Mesenchymal stem cell (in vitro differentiated cells and primary cell): ENCODE data around the gene NACC1. TPM values are rescaled to one million over a fixed set of nuclear protein-coding genes. Genes with fewer than 3 reads are reported as not detected.

Experiments used
- DNase-seq: peaks from one replicate; pipeline ENCODE4 v3.0.0-alpha.2; 2013
- H2AFZ ChIP-seq: one replicate; pipeline ENCODE4 v1.6.1; 2013; ENCODE audit warnings: low read depth, mild to moderate bottlenecking, control low read depth, inconsistent platforms, low read length, moderate library complexity
- H2AK5ac ChIP-seq: 2 replicates; pipeline ENCODE4 v1.6.1; 2013; ENCODE audit warnings: low read length, moderate library complexity, mild to moderate bottlenecking, inconsistent platforms; ENCODE audit not compliant: severe bottlenecking
- H2BK120ac ChIP-seq: one replicate; pipeline ENCODE4 v1.6.1; 2013; ENCODE audit warnings: low read depth, mild to moderate bottlenecking, inconsistent platforms, low read length, moderate library complexity
- H2BK12ac ChIP-seq, 2 experiments: one replicate each; pipeline ENCODE4 v1.6.1; 2013; ENCODE audit warnings: inconsistent platforms in 2 of 2, low read length in 2 of 2, mild to moderate bottlenecking in 2 of 2, moderate library complexity in 2 of 2, control low read depth in 1 of 2
- H2BK15ac ChIP-seq: one replicate; pipeline ENCODE4 v1.6.1; 2013; ENCODE audit warnings: mild to moderate bottlenecking, low read depth, inconsistent platforms; ENCODE audit not compliant: poor library complexity, severe bottlenecking
- H2BK5ac ChIP-seq: 2 replicates; pipeline ENCODE4 v1.6.1; 2013; ENCODE audit warnings: low read depth, mild to moderate bottlenecking, low read length, control low read depth, inconsistent platforms; ENCODE audit not compliant: poor library complexity, severe bottlenecking
- H3K14ac ChIP-seq, 2 experiments: one replicate each; pipeline ENCODE4 v1.6.1; 2013; ENCODE audit warnings: inconsistent platforms in 2 of 2, low read length in 2 of 2, control low read depth in 1 of 2, mild to moderate bottlenecking in 1 of 2, moderate library complexity in 1 of 2
- H3K18ac ChIP-seq, 2 experiments: one replicate each; pipeline ENCODE4 v1.6.1; 2013; ENCODE audit warnings: inconsistent platforms in 2 of 2, low read length in 2 of 2, control low read depth in 1 of 2, low read depth in 1 of 2, mild to moderate bottlenecking in 1 of 2
- H3K23ac ChIP-seq, 2 experiments: one replicate each; pipeline ENCODE4 v1.6.1; 2013; ENCODE audit warnings: inconsistent platforms in 2 of 2, low read length in 2 of 2, mild to moderate bottlenecking in 2 of 2, moderate library complexity in 2 of 2, control low read depth in 1 of 2
- H3K27ac ChIP-seq: 2 replicates; pipeline ENCODE4 v1.5.1; 2013; ENCODE audit warnings: mild to moderate bottlenecking, moderate library complexity, low read length, control low read depth, inconsistent platforms; ENCODE audit not compliant: poor library complexity, severe bottlenecking
- H3K27me3 ChIP-seq, 2 experiments: 2 replicates each; pipeline versions ENCODE4 v1.6.1 to v1.7.0; 2013; ENCODE audit warnings: low read length in 2 of 2, mild to moderate bottlenecking in 2 of 2, moderate library complexity in 2 of 2, control low read depth in 1 of 2, inconsistent platforms in 1 of 2; ENCODE audit not compliant: control insufficient read depth in 1 of 2, insufficient read depth in 1 of 2
- H3K36me3 ChIP-seq, 2 experiments: 2 replicates each; pipeline versions ENCODE4 v1.6.1 to v1.7.0; 2013; ENCODE audit warnings: low read length in 2 of 2, control low read depth in 1 of 2, inconsistent platforms in 1 of 2, low read depth in 1 of 2, mild to moderate bottlenecking in 1 of 2; ENCODE audit not compliant: insufficient read depth in 2 of 2, control insufficient read depth in 1 of 2
- H3K4ac ChIP-seq, 2 experiments: one replicate each; pipeline ENCODE4 v1.6.1; 2013; ENCODE audit warnings: inconsistent platforms in 2 of 2, low read length in 2 of 2, mild to moderate bottlenecking in 2 of 2, moderate library complexity in 2 of 2, control low read depth in 1 of 2, low read depth in 1 of 2
- H3K4me1 ChIP-seq: 2 replicates; pipeline ENCODE4 v1.6.1; 2013; ENCODE audit warnings: low read depth, low read length, control low read depth; ENCODE audit not compliant: control insufficient read depth, insufficient read depth
- H3K4me2 ChIP-seq: 2 replicates; pipeline ENCODE4 v1.6.1; 2013; ENCODE audit warnings: low read length, mild to moderate bottlenecking, inconsistent platforms; ENCODE audit not compliant: poor library complexity, severe bottlenecking
- H3K4me3 ChIP-seq, 2 experiments: 2 replicates each; pipeline versions ENCODE4 v1.5.1 to v1.7.0; 2013; ENCODE audit warnings: low read length in 2 of 2, mild to moderate bottlenecking in 2 of 2, control low read depth in 1 of 2, low read depth in 1 of 2; ENCODE audit not compliant: insufficient read depth in 1 of 2
- H3K79me1 ChIP-seq: replicated peaks from 2 replicates; pipeline ENCODE4 v1.6.1; 2013; ENCODE audit warnings: mild to moderate bottlenecking, control low read depth, low read length, inconsistent platforms; ENCODE audit not compliant: poor library complexity, severe bottlenecking
- H3K9ac ChIP-seq: 2 replicates; pipeline ENCODE4 v1.7.0; 2013; ENCODE audit warnings: mild to moderate bottlenecking, low read length, moderate library complexity
- H3K9me3 ChIP-seq: 2 replicates; pipeline ENCODE4 v1.7.0; 2013; ENCODE audit warnings: mild to moderate bottlenecking, low read length; ENCODE audit not compliant: control insufficient read depth
- H4K8ac ChIP-seq: one replicate; pipeline ENCODE4 v1.6.1; 2013; ENCODE audit warnings: inconsistent platforms, mild to moderate bottlenecking, low read length, moderate library complexity
- H4K91ac ChIP-seq: one replicate; pipeline ENCODE4 v1.6.1; 2013; ENCODE audit warnings: mild to moderate bottlenecking, low read length, inconsistent platforms
- WGBS: methylation state at CpG from one replicate; pipeline ENCODE4 v1.1.7; 2013; ENCODE audit warnings: mixed read lengths; 5-methylcytosine and 5-hydroxymethylcytosine counted together
- polyA plus RNA-seq, 2 experiments: library from polyadenylated mRNA; stranded (reverse); fragments of 200-250 nt; gene quantifications; one replicate each; pipeline ENCODE4 v1.2.3, GENCODE V29; 2013

Gene NACC1
- 82.1 TPM for polyA plus RNA-seq (2013, experiment 1 of 2)
- polyA plus RNA-seq (2013, experiment 2 of 2): 85.0 TPM

DNA sequence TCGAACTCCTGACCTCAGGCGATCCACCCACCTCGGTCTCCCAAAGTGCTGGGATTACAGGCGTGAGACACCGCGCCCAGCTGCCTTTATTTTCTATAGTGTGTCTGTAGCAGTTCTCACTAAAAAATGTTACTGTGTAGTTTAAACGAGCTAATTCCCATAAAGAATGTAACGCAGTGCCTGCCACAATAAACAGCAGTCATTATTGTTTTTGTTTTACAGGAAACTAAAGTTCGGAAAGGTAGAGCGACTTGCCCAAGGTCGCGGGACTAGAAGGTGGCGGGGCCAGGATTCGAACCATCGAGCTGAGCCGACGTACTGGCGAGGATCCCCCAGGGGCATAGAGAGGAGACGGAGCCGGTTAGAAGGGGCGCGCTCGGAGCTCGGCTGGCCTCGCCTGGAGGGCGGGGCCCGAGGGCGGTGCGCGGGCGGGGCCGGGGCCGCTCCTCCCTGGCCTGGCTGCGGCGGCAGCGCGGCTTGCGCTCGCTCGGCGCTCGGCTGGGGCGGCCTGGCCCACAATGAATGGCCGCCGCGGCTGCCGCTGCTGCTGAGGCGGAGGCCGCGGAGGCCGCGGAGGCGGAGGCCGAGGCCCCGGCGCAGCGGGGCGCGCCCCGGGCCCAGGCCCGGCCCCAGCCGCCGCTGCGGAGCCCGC, at the start of gene NACC1:
Gene NACC1 (plus strand): TSS at position 493 of the 652 bp plus-strand sequence. CDS start 16,944 bp downstream, outside the sequence.
- 5% methylated on average over 47 of the region's 65 CpGs for WGBS
- H3K9ac ChIP-seq: peak within 1 kb of the TSS; percentile 98

DNA sequence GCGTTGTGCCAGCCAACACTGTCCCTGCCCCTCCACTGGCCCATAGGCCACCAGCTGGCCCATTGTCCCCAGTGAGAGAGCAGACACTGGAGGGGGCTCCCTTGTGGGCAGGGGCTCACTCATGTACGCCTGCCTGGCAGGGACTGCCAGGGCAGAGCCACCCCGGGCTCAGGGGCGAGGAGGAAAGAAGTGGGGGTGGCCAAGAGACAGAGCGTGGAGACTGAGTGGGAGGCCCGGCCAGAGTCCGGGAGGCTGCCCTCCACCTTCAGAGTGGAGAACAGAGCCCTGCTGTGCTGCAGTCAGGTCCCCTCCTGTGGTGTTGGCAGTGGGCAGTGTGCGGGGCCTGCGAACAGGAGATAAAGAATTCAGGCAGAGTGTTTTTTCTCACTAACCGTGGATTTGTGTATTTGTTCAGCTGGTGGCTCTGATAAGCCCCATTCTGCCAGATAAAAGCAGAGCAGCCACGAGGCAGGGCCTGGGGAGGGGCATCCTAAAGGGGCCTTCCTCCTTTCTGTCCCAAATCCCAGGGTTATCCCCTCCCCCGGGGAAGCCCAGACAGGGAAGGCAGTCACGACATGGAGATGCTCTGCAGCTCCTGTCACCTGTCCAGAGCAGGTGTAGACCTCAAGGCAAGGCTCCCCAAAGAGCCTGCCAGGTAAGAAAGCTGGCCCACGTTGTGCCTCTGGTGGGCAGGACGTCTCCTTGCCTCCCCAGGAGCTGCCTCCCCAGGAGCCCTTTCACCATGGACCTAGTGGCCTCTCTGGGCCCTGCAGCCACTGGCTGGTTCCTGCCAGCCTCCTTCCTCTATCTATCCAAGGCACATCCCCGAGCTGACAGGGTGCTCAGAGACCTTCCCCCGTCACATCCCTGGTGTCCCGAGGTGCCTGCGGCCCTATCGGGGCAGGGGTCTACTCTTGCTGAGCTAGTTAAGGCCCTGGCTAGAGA, 48.4 kb upstream of the NACC1 start:
- Histone ChIP-seq H2AFZ (no peak overlapping the region), H3K4ac (no peak overlapping the region), H3K79me1 (no peaks in the 10 kb centered on the region), H3K36me3 (peaks cover 0 to 41% of the 10 kb centered on the region in 2 experiments), H3K27me3 (peaks cover 0 to 90% of the 10 kb centered on the region in 2 experiments), H3K4me2 (no peak overlapping the region), H3K4me3 (no peak overlapping the region), H3K14ac (peak overlapping the region in 1 of 2 experiments; percentile 57), H2BK15ac (no peak overlapping the region), H3K4me1 (peaks cover 11% of the 10 kb centered on the region), H2AK5ac (no peak overlapping the region), H3K9ac (peak overlapping the region; percentile 50), H2BK5ac (no peak overlapping the region), H3K23ac (no peak overlapping the region), H4K91ac (peak overlapping the region; percentile 9), H4K8ac (no peak overlapping the region), H2BK120ac (no peak overlapping the region), H2BK12ac (no peak overlapping the region), H3K9me3 (no peaks in the 10 kb centered on the region), H3K18ac (no peak overlapping the region), H3K27ac (no peak overlapping the region)
- WGBS: 53% methylated on average over 20 of the region's 20 CpGs
- no peak for DNase-seq

More for the DNA sequence above, at the start of gene NACC1:
- Histone ChIP-seq H2BK12ac (peak within 1 kb of the TSS in 1 of 2 experiments; percentile 80), H3K4me2 (peak within 1 kb of the TSS; percentile 52), H4K91ac (peak within 1 kb of the TSS; percentile 60), H3K27ac (peak within 1 kb of the TSS; percentile 57), H3K18ac (peak within 1 kb of the TSS; percentile 81 to 83), H2BK15ac (peak within 1 kb of the TSS; percentile 49), H3K4ac (peak within 1 kb of the TSS; percentile 69 to 97), H3K14ac (peak within 1 kb of the TSS in 1 of 2 experiments; percentile 84), H3K9me3 (no peaks in the 10 kb centered on the region), H2AFZ (no peak within 1 kb of the TSS), H3K4me1 (peaks cover 48% of the 10 kb centered on the region), H3K36me3 (peaks cover 27 to 39% of the 10 kb centered on the region in 2 experiments), H2BK5ac (peak within 1 kb of the TSS; percentile 19), H3K4me3 (peak within 1 kb of the TSS; percentile 82 to 97), H4K8ac (peak within 1 kb of the TSS; percentile 74), H3K27me3 (no peaks in the 10 kb centered on the region), H3K23ac (peak within 1 kb of the TSS in 1 of 2 experiments; percentile 66), H3K79me1 (peaks cover 15% of the 10 kb centered on the region), H2AK5ac (peak within 1 kb of the TSS; percentile 50), H2BK120ac (peak within 1 kb of the TSS; percentile 89)
- peak; percentile 86 for DNase-seq

DNA sequence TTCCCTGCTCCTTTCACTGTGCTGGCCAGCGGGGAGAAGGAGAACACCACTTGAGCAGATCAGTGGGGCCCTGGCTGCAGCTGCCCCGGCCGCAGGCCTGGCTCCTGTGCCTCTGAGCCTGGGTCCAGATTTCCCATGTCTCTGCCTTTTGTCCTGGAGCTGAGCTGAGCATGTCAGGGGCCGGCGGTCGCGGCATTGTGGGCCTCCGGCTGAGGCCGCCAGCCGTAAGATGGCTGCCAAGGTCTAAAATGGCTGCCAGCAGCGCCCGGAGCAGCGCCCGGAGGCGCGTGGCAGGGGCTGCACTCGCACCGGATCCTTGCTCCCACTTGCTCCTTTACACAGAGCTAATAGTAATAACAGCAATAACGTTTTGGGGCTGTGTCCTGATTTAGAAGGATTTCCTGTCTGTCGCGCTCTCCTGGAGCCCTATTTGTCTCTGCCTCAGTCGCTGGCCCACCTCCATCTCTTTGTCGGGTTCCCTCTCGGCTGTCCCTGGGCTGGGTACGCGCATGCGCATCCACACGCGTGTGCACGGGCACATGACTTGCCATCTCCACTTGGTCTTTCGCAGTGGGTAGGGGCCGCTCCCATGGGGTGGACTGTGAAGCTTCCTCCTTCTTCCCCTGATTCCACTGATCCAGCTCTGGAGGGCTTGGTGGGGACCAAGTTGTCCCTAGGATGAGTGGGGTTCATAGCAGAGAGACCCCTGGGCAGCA, 47.5 kb upstream of the NACC1 start:
- no peaks in the 10 kb centered on the region for H3K9me3 ChIP-seq
- H3K4me1 ChIP-seq: peaks cover 11% of the 10 kb centered on the region
- no peak overlapping the region for H2BK15ac ChIP-seq
- no peaks in the 10 kb centered on the region for H3K79me1 ChIP-seq
- H4K91ac ChIP-seq: no peak overlapping the region
- no peak overlapping the region for H3K23ac ChIP-seq
- WGBS: 90% methylated on average over 25 of the region's 32 CpGs
- no peak overlapping the region for H3K4me3 ChIP-seq
- no peak overlapping the region for H3K4me2 ChIP-seq
- H2BK12ac ChIP-seq: no peak overlapping the region
- H2AFZ ChIP-seq: no peak overlapping the region
- H3K9ac ChIP-seq: peak overlapping the region; percentile 50
- H3K27me3 ChIP-seq: peaks cover 0 to 86% of the 10 kb centered on the region in 2 experiments
- DNase-seq: no peak
- H2BK120ac ChIP-seq: no peak overlapping the region
- H3K4ac ChIP-seq: no peak overlapping the region
- H3K18ac ChIP-seq: no peak overlapping the region
- H3K27ac ChIP-seq: no peak overlapping the region
- H3K36me3 ChIP-seq: peaks cover 0 to 39% of the 10 kb centered on the region in 2 experiments
- H2AK5ac ChIP-seq: no peak overlapping the region
- no peak overlapping the region for H4K8ac ChIP-seq
- H3K14ac ChIP-seq: peak overlapping the region in 1 of 2 experiments; percentile 57
- no peak overlapping the region for H2BK5ac ChIP-seq
